Ectodermal cell (in vitro differentiated cells): ENCODE data around the gene MUC5B.

Experiments used
- H3K27ac ChIP-seq: 2 replicates; pipeline ENCODE4 v1.7.0; 2013; ENCODE audit warnings: mild to moderate bottlenecking, low read depth, low read length; ENCODE audit not compliant: insufficient read depth, poor library complexity, severe bottlenecking
- H3K27me3 ChIP-seq: 2 replicates; pipeline ENCODE4 v1.7.0; 2013; ENCODE audit warnings: mild to moderate bottlenecking, low read length; ENCODE audit not compliant: insufficient read depth, control insufficient read depth, poor library complexity, severe bottlenecking
- H3K36me3 ChIP-seq: one replicate; pipeline ENCODE4 v1.7.0; 2013; ENCODE audit warnings: low read length; ENCODE audit not compliant: control insufficient read depth, insufficient read depth
- H3K4me1 ChIP-seq: one replicate; pipeline ENCODE4 v1.7.0; 2013; ENCODE audit warnings: low read length; ENCODE audit not compliant: control insufficient read depth, insufficient read depth
- H3K4me3 ChIP-seq: 2 replicates; pipeline ENCODE4 v1.7.0; 2013; ENCODE audit warnings: low read depth, low read length, control low read depth; ENCODE audit not compliant: insufficient read depth
- H3K9me3 ChIP-seq: 2 replicates; pipeline ENCODE4 v1.7.0; 2013; ENCODE audit warnings: mild to moderate bottlenecking, low read length, moderate library complexity; ENCODE audit not compliant: control insufficient read depth
- WGBS, 2 experiments: methylation state at CpG; one replicate each; pipeline ENCODE4 v1.1.7; 2013; ENCODE audit warnings: missing lambda C conversion rate in 2 of 2; 5-methylcytosine and 5-hydroxymethylcytosine counted together

The MUC5B gene

DNA sequence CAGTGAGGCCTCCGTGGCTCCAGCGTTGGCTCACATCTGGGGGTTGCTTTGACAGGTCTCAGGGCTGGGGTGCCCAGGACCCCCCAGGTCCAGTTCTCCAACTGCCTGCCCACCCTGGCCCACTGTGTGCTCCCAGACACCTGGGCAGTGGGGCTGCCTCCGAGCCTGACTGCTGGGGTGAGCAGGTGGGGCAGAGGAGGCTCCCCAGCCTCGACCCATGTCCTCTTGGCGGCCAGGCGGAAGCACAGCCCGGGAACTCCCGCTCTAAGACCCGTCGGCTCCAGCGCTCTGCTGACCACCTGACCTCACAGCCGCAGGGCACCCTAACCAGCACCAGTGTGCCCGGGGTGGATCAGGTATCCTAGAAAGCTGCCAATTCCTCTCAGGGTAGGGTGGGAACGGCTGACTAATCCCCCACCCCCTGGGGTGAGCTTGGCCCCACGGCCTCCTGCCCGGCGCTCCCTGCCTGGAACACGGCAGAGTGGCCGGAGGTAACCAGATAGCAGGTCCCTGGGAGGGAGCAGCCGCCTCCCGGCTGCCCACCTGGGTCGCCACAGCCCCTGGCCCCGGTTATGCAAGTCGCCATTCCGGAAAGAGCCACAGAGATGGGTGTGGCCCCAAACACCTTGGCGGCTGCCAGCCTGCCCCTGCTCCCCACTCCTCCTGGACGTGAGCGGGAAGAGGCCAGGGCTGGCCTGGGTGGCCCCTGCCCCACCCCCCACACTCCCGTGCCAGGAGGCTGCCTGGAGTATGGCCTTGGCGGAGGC lies 19.2 kb upstream of the MUC5B start:
- no peak overlapping the region for H3K4me3 ChIP-seq
- 90% methylated on average over 30 of the region's 30 CpGs for WGBS, 2 experiments
- no peaks in the 10 kb centered on the region for H3K36me3 ChIP-seq
- no peaks in the 10 kb centered on the region for H3K4me1 ChIP-seq
- no peaks in the 10 kb centered on the region for H3K9me3 ChIP-seq
- H3K27me3 ChIP-seq = no peaks in the 10 kb centered on the region
- no peak overlapping the region for H3K27ac ChIP-seq

DNA sequence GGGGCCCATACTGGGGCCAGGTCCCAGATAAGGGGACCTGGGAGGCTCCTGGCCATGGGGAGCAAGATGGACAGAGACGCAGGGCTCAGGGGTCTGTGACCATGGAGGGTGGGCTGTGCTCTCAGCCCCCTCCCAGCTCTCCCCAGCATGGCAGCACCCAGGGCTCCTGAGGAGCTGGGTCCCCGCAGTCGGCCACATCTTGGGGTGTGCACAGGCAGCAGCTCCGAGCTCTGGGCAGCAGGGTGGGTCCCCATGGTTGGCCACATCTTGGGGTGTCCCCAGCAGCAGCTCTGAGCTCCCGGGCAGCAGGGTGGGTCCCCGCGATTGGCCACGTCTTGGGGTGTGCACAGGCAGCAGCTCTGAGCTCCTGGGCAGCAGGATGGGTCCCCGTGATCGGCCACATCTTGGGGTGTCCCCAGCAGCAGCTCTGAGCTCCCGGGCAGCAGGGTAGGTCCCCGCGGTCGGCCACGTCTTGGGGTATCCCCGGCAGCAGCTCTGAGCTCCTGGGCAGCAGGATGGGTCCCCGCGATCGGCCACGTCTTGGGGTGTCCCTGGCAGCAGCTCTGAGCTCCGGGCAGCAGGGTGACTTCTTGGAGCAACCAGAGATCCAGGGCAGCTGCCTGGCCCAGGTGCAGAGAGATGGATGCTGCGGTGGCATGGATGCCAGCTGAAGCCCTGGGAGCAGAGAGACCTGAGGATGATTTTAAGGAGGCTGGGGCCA lies 18.3 kb upstream of the MUC5B start:
- Histone ChIP-seq H3K9me3 (no peaks in the 10 kb centered on the region), H3K27me3 (no peaks in the 10 kb centered on the region), H3K4me3 (no peak overlapping the region), H3K4me1 (no peaks in the 10 kb centered on the region), H3K36me3 (no peaks in the 10 kb centered on the region), H3K27ac (no peak overlapping the region)
- WGBS, 2 experiments = 93 to 94% methylated on average over 22 of the region's 22 CpGs

- no peaks in the 10 kb centered on the region for H3K9me3 ChIP-seq
- no peak overlapping the region for H3K27ac ChIP-seq
- H3K4me3 ChIP-seq = no peak overlapping the region
- no peaks in the 10 kb centered on the region for H3K27me3 ChIP-seq
- H3K4me1 ChIP-seq = no peaks in the 10 kb centered on the region
- WGBS, 2 experiments = 89 to 90% methylated on average over 35 of the region's 35 CpGs
- H3K36me3 ChIP-seq = no peaks in the 10 kb centered on the region
Observed at GRCh38 chr11:1205121-1205986, 17.5 kb upstream of the MUC5B start.

- Histone ChIP-seq H3K4me1 (no peaks in the 10 kb centered on the region), H3K27ac (no peak overlapping the region), H3K36me3 (no peaks in the 10 kb centered on the region), H3K9me3 (no peaks in the 10 kb centered on the region), H3K4me3 (no peak overlapping the region), H3K27me3 (no peaks in the 10 kb centered on the region)
- WGBS, 2 experiments = 94 to 95% methylated on average over 8 of the region's 8 CpGs
Observed at GRCh38 chr11:1205987-1206331, 16.9 kb upstream of the MUC5B start.

DNA sequence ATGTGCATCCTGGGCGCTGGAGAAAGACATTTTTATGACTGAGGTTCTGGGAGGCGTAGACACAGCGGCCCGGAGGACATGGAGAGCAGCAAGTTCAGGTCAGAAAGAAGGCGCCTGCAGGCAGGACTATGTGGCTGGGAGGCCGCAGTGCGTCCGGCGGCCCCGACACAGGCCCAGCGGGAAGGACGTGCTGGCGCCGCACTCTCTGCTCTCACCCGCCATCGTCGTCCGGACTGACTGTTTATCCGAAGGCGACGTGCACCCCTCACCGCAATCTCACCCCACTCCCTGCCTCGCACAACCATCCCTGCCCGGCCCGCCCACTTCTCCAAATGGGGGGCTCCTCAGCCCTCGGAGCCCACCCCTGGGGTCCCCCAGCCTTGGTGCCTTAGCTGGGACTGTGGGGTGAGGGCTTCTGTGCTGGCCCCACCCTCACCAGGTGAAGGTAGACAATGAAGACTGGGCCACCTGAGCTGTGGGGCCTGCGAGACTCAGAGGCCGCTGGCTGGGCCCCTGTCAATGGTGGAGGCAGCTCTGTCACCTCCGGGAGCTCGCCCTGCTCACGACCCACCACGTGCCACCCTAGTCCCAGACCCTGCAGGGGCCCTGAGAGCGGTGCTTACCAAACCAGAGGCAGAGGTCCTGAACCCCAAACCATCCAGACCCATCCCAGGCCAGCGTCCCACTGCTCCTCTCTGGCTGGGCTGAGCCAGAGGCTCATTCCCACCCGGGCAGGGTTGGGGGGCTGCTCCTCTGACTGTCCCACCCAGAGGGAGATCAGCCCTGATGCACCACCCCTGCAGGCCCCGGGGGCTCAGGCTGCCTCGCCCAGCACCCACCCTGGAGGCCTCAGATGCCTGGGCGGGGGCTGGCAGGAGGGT lies 16.2 kb upstream of the MUC5B start:
- Histone ChIP-seq H3K27ac (no peak overlapping the region), H3K27me3 (no peaks in the 10 kb centered on the region), H3K36me3 (no peaks in the 10 kb centered on the region), H3K4me3 (no peak overlapping the region), H3K4me1 (no peaks in the 10 kb centered on the region), H3K9me3 (no peaks in the 10 kb centered on the region)
- WGBS, 2 experiments = 91% methylated on average over 38 of the region's 38 CpGs

- no peaks in the 10 kb centered on the region for H3K9me3 ChIP-seq
- no peaks in the 10 kb centered on the region for H3K27me3 ChIP-seq
- no peak overlapping the region for H3K4me3 ChIP-seq
- no peak overlapping the region for H3K27ac ChIP-seq
- H3K4me1 ChIP-seq = no peaks in the 10 kb centered on the region
- no peaks in the 10 kb centered on the region for H3K36me3 ChIP-seq
- WGBS, 2 experiments = 94% methylated on average over 34 of the region's 34 CpGs
Observed at GRCh38 chr11:1207401-1208143, 15.3 kb upstream of the MUC5B start.

GRCh38 chr11:1208144-1208393 lies 14.8 kb upstream of the MUC5B start:
- no peaks in the 10 kb centered on the region for H3K36me3 ChIP-seq
- no peaks in the 10 kb centered on the region for H3K27me3 ChIP-seq
- H3K4me3 ChIP-seq = no peak overlapping the region
- no peaks in the 10 kb centered on the region for H3K9me3 ChIP-seq
- no peaks in the 10 kb centered on the region for H3K4me1 ChIP-seq
- WGBS, 2 experiments = 90 to 93% methylated on average over 6 of the region's 6 CpGs
- no peak overlapping the region for H3K27ac ChIP-seq

GRCh38 chr11:1208394-1209261 lies 14.2 kb upstream of the MUC5B start:
- H3K4me3 ChIP-seq = no peak overlapping the region
- no peaks in the 10 kb centered on the region for H3K4me1 ChIP-seq
- WGBS, 2 experiments = 94 to 95% methylated on average over 39 of the region's 39 CpGs
- no peaks in the 10 kb centered on the region for H3K36me3 ChIP-seq
- H3K27ac ChIP-seq = no peak overlapping the region
- no peaks in the 10 kb centered on the region for H3K27me3 ChIP-seq
- H3K9me3 ChIP-seq = no peaks in the 10 kb centered on the region
